ENCODE data around the gene DZIP1L.
"Not testable (repeated sequence)": the region's sequence is repeated elsewhere in the genome, so short reads cannot be mapped to it uniquely, and the experiment has no call there.

The DZIP1L gene

GRCh38 chr3:138154534-138154933 is 39.1 kb upstream of the DZIP1L start:
- no peaks in the 10 kb centered on the region for H4K20me1 ChIP-seq (ENCODE audit: low read depth, low read length)
- no peak overlapping the region for H3K4me2 ChIP-seq (ENCODE audit: low read depth, low read length, poor library complexity, severe bottlenecking)
- H3K27me3 ChIP-seq (ENCODE audit: low read length), result no peaks in the 10 kb centered on the region
- no peaks in the 10 kb centered on the region for H3K36me3 ChIP-seq (ENCODE audit: low read length)
- H3F3A ChIP-seq (ENCODE audit: insufficient read depth), result no peaks in the 10 kb centered on the region
- H3K9me3 ChIP-seq (ENCODE audit: insufficient read depth, low read length), result no peaks in the 10 kb centered on the region
- no peak overlapping the region for H2AFZ ChIP-seq (ENCODE audit: low read depth, low read length, severe bottlenecking)
- no peak overlapping the region for H3K4me3 ChIP-seq (ENCODE audit: insufficient read depth, low read length, poor library complexity, severe bottlenecking)
- H3K9ac ChIP-seq (ENCODE audit: low read length), result no peak overlapping the region
- TF ChIP-seq EZH2phosphoT487 (conservative IDR thresholded peaks at IDR 0.05; ENCODE audit: low read length), result no peak
- H3K9me2 ChIP-seq (replicated peaks; ENCODE audit: insufficient read depth, low read length), result no peaks in the 10 kb centered on the region
- H3K27ac ChIP-seq (ENCODE audit: low read depth, low read length), result no peak overlapping the region
- no peaks in the 10 kb centered on the region for H3K79me2 ChIP-seq (ENCODE audit: insufficient read depth, low read length)

GRCh38 chr3:138148503-138148902 is 33.1 kb upstream of the DZIP1L start:
- Histone ChIP-seq H3K79me2 (ENCODE audit: insufficient read depth, low read length) (no peaks in the 10 kb centered on the region), H3K36me3 (ENCODE audit: low read length) (no peaks in the 10 kb centered on the region), H3K9me3 (ENCODE audit: insufficient read depth, low read length) (no peaks in the 10 kb centered on the region), H3K9me2 (replicated peaks; ENCODE audit: insufficient read depth, low read length) (no peaks in the 10 kb centered on the region), H2AFZ (ENCODE audit: low read depth, low read length, severe bottlenecking) (no peak overlapping the region), H3K4me3 (ENCODE audit: insufficient read depth, low read length, poor library complexity, severe bottlenecking) (no peak overlapping the region), H3F3A (ENCODE audit: insufficient read depth) (no peaks in the 10 kb centered on the region), H3K27ac (ENCODE audit: low read depth, low read length) (no peak overlapping the region), H3K9ac (ENCODE audit: low read length) (no peak overlapping the region), H4K20me1 (ENCODE audit: low read depth, low read length) (no peaks in the 10 kb centered on the region), H3K27me3 (ENCODE audit: low read length) (no peaks in the 10 kb centered on the region), H3K4me2 (ENCODE audit: low read depth, low read length, poor library complexity, severe bottlenecking) (no peak overlapping the region)
- TF ChIP-seq CTCF (IDR thresholded peaks at IDR 0.05; ENCODE audit: insufficient read depth, low read length, poor library complexity, severe bottlenecking) (no peak), EZH2phosphoT487 (conservative IDR thresholded peaks at IDR 0.05; ENCODE audit: low read length) (no peak)

GRCh38 chr3:138142181-138142580 is 26.8 kb upstream of the DZIP1L start:
- not testable (repeated sequence) for H3K9me2 ChIP-seq (replicated peaks; ENCODE audit: insufficient read depth, low read length); H3F3A ChIP-seq (ENCODE audit: insufficient read depth); H3K27me3 ChIP-seq (ENCODE audit: low read length); H2AFZ ChIP-seq (ENCODE audit: low read depth, low read length, severe bottlenecking); H3K36me3 ChIP-seq (ENCODE audit: low read length); H4K20me1 ChIP-seq (ENCODE audit: low read depth, low read length); H3K9ac ChIP-seq (ENCODE audit: low read length); H3K79me2 ChIP-seq (ENCODE audit: insufficient read depth, low read length); H3K9me3 ChIP-seq (ENCODE audit: insufficient read depth, low read length); H3K4me3 ChIP-seq (ENCODE audit: insufficient read depth, low read length, poor library complexity, severe bottlenecking); H3K27ac ChIP-seq (ENCODE audit: low read depth, low read length); H3K4me2 ChIP-seq (ENCODE audit: low read depth, low read length, poor library complexity, severe bottlenecking)

- Histone ChIP-seq H3K4me2 (ENCODE audit: low read depth, low read length, poor library complexity, severe bottlenecking) (no peak overlapping the region), H3K36me3 (ENCODE audit: low read length) (no peaks in the 10 kb centered on the region), H3K4me3 (ENCODE audit: insufficient read depth, low read length, poor library complexity, severe bottlenecking) (no peak overlapping the region), H3K9ac (ENCODE audit: low read length) (no peak overlapping the region), H3K27ac (ENCODE audit: low read depth, low read length) (no peak overlapping the region), H3F3A (ENCODE audit: insufficient read depth) (no peaks in the 10 kb centered on the region), H3K9me2 (replicated peaks; ENCODE audit: insufficient read depth, low read length) (no peaks in the 10 kb centered on the region; the same call in 1 of the 2 replicates), H3K9me3 (ENCODE audit: insufficient read depth, low read length) (no peaks in the 10 kb centered on the region), H4K20me1 (ENCODE audit: low read depth, low read length) (no peaks in the 10 kb centered on the region), H3K79me2 (ENCODE audit: insufficient read depth, low read length) (no peaks in the 10 kb centered on the region), H3K27me3 (ENCODE audit: low read length) (no peaks in the 10 kb centered on the region), H2AFZ (ENCODE audit: low read depth, low read length, severe bottlenecking) (no peak overlapping the region)
- TF ChIP-seq CTCF (IDR thresholded peaks at IDR 0.05; ENCODE audit: insufficient read depth, low read length, poor library complexity, severe bottlenecking) (no peak), EZH2phosphoT487 (conservative IDR thresholded peaks at IDR 0.05; ENCODE audit: low read length) (no peak)
Observed at GRCh38 chr3:138140940-138141339, 25.5 kb upstream of the DZIP1L start.

All from SU-DHL-6 (cell line).